Measurements from ENCODE around the gene NRCAM. TPM values are rescaled to one million over a fixed set of nuclear protein-coding genes. Genes with fewer than 3 reads are reported as not detected.
"Not testable (repeated sequence)": the region's sequence is repeated elsewhere in the genome, so short reads cannot be mapped to it uniquely, and the experiment has no call there.

The NRCAM gene
- polyA plus RNA-seq, 4 donors, result 13.7 to 26.6 (median 19.9) TPM

DNA sequence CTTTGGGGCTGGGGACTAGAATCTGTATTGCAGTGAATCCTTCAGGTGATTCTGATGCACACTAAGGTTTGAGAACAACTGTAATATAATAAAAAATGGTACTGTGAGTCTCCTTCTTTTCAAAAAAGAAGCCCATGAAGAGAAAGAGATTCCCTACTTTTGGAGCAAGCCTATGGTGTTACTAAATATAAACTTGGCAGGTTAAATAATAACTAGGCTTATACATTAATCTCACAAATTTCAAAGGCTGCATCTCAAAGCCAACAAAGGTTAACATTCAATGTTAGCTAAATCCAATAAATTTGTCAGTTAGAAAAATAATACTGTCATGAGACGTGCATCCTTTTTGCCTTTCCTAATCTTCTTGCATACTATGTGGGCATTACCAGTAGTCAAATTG, 166.4 kb downstream of the NRCAM start:
- no peak for DNase-seq (ENCODE audit: low read depth in 4 of 4, low spot score in 2 of 4)

- no peak for DNase-seq (ENCODE audit: low read depth in 4 of 4, low spot score in 2 of 4)
Measured at GRCh38 chr7:108287857-108288256, 168.4 kb downstream of the NRCAM start.

GRCh38 chr7:108286290-108286904, 169.8 kb downstream of the NRCAM start:
- DNase-seq (ENCODE audit: low read depth in 4 of 4, low spot score in 2 of 4), result no peak

GRCh38 chr7:108285778-108286177, 170.5 kb downstream of the NRCAM start:
- no peak for DNase-seq (ENCODE audit: low read depth in 4 of 4, low spot score in 2 of 4)

GRCh38 chr7:108285003-108285368, 171.2 kb downstream of the NRCAM start:
- DNase-seq (ENCODE audit: low read depth in 4 of 4, low spot score in 2 of 4), result no peak

- DNase-seq (ENCODE audit: low read depth in 4 of 4, low spot score in 2 of 4), result no peak
Measured at GRCh38 chr7:108284349-108285002, 171.8 kb downstream of the NRCAM start.

DNA sequence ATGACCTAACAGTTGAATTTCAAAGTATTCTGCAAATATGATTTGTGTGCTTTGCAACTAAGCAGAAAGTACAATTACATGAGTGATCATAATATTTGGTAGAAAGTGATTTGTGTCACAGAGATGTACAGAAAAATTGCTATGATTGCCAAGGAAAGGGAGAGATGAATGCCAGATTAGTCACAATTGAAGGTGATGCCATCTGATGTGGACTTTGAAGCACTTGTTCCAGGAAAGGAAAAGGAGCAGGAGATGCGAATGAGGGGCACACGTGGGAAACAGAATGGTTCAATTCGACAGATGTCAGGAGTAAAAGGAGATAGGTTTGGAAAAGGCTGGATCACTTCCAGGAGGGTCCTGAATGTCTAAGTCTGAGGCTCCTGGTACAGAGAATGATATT, 173.0 kb downstream of the NRCAM start:
- DNase-seq (ENCODE audit: low read depth in 4 of 4, low spot score in 2 of 4), result no peak

DNA sequence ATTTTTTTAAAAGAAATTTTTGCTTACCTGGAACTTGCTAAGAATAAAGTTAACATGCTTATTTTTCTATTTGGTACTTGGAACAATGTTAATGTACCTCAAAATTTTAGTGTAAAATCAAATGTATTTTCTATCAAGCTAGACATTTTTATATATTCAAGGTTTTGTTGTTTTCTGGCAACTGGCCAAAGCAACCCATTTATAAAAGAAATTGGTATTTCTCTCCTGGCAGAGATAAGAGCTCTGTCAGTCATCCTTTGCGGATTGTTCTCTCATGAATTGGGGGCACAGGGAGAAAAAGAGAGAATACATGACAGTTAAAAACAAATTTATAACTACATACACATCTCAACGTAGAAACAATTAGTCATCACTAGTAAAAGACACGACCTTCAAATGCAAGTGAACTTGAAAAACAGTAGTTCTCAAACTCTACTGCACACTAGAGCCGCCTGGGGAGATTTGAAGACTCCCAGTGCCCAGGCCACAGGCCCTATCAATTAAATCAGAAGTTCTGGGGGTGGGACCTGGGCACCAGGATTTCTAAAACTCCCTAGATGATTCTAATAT, 173.7 kb downstream of the NRCAM start:
- DNase-seq (ENCODE audit: low read depth in 4 of 4, low spot score in 2 of 4), result no peak

- no peak for DNase-seq (ENCODE audit: low read depth in 4 of 4, low spot score in 2 of 4)
Measured at GRCh38 chr7:108280136-108280535, 176.1 kb downstream of the NRCAM start.

DNA sequence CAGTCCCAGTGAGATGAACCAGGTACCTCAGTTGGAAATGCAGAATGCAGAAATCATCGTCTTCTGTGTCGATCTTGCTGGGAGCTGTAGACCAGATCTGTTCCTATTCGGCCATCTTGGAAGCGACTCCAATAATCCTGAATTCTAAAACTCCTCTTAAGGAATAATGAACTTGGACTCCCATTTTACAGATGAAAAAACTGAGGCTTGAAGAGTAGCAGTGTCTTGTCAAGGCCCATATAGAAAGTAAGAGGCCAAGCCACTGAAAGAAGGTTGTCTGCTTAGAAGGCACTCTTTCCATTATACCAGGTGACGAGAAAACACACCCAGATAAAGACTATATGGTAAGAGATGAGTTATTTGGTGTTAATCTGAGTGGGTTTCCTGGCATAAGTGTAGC, 177.5 kb downstream of the NRCAM start:
- DNase-seq (ENCODE audit: low read depth in 4 of 4, low spot score in 2 of 4), result no peak

- no peak for DNase-seq (ENCODE audit: low read depth in 4 of 4, low spot score in 2 of 4)
Measured at GRCh38 chr7:108278281-108278680, 178.0 kb downstream of the NRCAM start.

DNA sequence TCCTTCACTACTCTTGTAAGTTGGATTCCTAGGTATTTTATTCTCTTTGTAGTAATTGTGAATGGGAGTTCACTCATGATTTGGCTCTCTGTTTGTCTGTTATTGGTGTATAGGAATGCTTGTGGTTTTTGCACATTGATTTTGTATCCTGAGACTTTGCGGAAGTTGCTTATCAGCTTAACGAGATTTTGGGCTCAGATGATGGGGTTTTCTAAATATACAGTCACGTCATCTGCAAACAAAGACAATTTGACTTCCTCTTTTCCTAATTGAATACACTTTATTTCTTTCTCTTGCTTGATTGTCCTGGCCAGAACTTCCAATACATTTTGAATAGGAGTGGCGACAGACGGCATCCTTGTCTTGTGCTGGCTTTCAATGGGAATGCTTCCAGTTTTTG, 181.8 kb downstream of the NRCAM start:
- DNase-seq (ENCODE audit: low read depth in 4 of 4, low spot score in 2 of 4), result not testable (repeated sequence)

DNA sequence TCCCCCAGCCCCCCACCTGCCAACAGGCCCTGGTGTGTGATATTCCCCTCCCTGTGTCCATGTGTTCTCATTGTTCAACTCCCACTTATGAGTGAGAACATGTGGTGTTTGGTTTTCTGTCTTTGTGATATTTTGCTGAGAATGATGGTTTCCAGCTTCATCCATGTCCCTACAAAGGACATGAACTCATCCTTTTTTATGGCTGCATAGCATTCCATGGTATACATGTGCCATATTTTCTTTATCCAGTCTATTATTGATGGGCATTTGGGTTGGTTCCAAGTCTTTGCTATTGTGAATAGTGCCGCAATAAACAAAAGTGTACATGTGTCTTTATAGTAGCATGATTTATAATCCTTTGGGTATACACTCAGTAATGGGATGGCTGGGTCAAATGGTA, 183.3 kb downstream of the NRCAM start:
- not testable (repeated sequence) for DNase-seq (ENCODE audit: low read depth in 4 of 4, low spot score in 2 of 4)

DNA sequence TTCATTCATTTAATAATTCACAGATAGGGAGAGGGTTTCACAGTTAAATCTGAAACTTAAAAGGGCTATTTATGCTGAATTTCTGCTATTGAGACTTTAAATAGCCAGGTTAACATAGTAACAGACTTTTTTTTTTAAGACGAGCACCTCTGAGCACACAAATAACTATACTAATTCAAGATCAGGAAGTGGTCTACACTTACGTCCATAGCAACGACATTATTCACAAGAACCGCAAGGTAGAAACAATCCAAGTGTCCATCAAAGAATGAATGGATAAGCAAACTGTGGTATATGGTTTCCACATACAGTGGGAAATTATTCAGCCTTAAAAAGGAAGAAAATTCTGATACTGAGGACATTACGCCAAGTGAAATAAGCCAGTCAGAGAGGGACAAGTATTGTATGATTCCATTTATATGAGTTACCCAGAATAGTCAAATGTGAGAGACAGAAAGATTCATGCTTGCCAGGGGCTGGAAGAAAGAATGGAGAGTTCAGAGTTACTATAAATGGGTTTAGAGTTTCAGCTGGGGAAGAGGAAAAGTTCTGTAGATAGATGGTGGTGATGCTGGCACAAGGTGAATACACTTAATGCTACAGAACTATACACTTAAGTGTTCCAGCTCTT, 185.7 kb downstream of the NRCAM start:
- no peak for DNase-seq (ENCODE audit: low read depth in 4 of 4, low spot score in 2 of 4)

DNA sequence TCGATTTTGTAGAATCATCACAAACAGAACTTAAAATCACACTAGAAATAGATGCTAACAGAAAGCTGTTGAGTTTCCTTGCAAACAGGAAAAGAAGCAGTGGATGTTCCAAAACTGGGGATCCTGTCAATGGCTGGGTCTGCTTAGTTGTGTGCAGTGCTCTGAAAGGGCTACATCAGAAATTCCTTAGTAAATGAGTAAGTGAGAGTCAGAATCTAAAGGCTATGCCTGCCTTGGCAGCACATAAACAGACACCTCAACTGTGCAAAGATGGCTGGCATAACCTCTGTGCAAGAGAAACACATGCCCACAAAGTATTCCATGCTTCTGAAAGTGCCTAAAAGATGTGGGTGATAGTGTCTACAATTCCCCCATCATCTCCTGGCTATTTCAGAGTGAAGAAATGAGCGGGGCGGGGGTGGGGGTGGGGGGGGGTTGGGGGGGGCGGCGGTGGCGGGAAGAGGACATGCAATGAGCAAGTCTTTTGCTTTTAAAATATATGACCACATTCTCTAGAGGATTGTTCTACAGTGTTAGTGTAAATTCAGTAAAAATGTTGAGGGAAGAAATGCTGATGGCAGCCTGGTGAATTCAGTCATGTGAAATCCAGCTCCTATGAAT, 187.9 kb downstream of the NRCAM start:
- no peak for DNase-seq (ENCODE audit: low read depth in 4 of 4, low spot score in 2 of 4)

DNA sequence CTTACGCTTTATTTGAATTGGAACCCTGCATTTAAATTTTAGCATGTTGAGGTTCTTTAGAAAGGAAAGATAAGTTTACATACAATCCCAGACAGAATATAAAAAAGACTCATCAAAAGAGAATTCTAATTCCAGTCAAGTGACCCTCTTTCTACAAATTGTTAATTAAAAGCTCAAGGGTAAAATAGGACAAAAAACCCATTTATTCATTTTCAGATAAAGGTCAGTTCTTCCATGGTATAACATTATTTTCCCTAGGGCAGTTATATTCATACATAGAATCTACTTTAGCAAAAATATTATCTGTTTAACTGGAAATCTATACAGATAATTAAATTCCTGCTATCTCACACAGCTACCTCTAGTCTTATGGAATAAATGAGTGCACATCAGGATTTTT, 188.6 kb downstream of the NRCAM start:
- no peak for DNase-seq (ENCODE audit: low read depth in 4 of 4, low spot score in 2 of 4)

- DNase-seq (ENCODE audit: low read depth in 4 of 4, low spot score in 2 of 4), result no peak
Measured at GRCh38 chr7:108266491-108266890, 189.7 kb downstream of the NRCAM start.

- DNase-seq (ENCODE audit: low read depth in 4 of 4, low spot score in 2 of 4), result no peak
Measured at GRCh38 chr7:108266035-108266434, 190.2 kb downstream of the NRCAM start.

GRCh38 chr7:108265007-108265406, 191.2 kb downstream of the NRCAM start:
- no peak for DNase-seq (ENCODE audit: low read depth in 4 of 4, low spot score in 2 of 4)

- DNase-seq (ENCODE audit: low read depth in 4 of 4, low spot score in 2 of 4), result no peak
Measured at GRCh38 chr7:108263425-108263824, 192.8 kb downstream of the NRCAM start.

GRCh38 chr7:108261560-108262255, 194.5 kb downstream of the NRCAM start:
- no peak for DNase-seq (ENCODE audit: low read depth in 4 of 4, low spot score in 2 of 4)

All from left renal cortex interstitium (tissue), 4 donors.